NCI-H446 (cell line): Measurements from ENCODE around the gene LIN37.
A peak's percentile ranks its signal among the peaks of the same experiment; 100 is the strongest.
"Not testable (repeated sequence)": the region's sequence is repeated elsewhere in the genome, so short reads cannot be mapped to it uniquely, and the experiment has no call there.

Source experiments
- DNase-seq, 2 experiments: peaks; one replicate each; lab custom pipeline; 2025; lab: John Stamatoyannopoulos, UW

Gene LIN37

DNA sequence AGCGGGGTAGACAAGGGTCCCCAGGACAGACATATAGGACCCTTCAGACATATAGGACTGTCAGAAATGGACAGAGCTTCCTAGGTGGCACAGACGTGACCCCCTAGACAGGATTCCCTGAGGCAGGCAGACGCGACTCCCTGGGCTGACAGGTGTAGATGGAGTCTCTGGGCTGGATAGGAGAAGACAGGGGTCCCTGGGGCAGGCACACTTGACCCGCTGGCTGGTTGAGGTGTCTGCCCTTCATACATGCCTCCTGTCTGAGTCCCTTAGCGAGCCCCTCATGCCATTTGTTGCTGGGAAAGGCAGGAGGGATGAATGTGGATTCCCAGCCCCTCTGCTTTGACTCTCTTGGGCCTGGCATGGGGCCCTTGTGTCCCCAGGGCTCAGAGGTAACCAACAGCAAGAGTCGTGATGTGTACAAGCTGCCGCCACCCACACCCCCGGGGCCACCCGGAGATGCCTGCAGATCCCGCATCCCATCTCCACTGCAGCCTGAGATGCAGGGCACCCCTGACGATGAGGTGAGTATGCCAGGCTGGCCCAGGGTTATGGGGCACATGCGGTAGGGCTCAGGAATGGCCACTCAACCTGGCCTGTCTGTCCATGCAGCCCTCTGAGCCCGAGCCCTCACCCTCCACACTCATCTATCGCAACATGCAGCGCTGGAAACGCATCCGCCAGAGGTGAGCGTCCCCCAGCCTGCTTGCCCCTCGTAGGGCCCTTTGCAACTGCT lies 5.4 kb downstream of the LIN37 start:
- no peak for DNase-seq

DNA sequence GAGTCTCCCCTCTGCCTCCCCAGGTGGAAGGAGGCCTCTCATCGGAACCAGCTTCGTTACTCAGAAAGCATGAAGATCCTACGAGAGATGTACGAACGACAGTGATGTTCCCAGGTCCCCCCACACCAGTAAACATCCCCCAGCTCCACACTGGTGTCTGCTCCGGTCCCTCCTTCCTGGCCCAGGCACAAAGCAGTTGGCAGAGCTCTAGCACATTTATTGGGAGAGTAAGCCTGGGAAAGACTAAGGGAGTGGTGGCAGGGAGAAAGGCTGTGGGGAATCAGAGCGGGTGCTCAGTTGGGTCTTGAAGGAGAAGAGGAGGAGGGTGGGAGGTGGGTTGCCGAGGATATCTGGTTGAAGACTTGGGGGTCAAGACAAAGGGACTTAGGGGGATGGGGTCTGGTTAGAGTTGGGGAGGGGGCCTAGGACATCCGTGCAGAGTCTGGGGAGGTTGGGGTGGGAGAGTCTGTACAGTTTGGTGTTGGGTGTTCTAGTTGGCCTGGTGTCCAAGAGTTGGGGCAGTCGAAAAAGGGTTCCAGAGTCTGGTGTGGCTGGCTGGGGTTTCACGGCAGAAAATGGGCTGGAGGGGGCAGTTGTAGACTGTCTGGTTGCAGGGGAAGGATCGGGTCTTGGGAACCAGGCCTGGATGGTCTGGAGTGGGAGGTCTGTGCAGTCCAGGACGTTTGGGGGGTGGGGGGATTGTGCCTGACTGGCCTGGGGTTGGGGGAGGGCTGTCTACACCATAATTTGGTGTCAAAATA lies 6.2 kb downstream of the LIN37 start:
- no peak for DNase-seq

DNA sequence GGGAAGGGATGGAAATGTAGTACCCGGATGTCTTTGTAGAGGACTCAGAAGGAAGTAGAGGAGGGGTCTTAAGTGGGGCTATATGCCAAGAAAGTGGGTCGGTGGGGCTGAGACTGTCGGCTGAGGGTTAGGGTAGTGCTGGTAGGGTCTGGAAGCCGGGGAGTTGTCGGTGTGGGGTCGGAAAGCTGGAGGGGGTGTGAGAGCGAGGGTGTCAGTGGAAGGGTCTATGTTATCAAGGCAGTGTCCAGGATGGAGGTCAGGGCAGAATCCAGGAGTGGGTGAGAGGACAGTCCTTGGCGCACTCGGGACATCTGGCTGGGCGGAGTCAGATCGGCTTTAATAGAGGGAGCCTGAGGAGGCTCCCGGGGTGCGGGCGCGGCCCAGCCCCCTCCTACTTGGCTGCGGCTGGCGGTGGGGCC lies 6.8 kb downstream of the LIN37 start:
- DNase-seq: no peak

- no peak for DNase-seq
Observed at GRCh38 chr19:35755550-35756376, 7.4 kb downstream of the LIN37 start.

DNA sequence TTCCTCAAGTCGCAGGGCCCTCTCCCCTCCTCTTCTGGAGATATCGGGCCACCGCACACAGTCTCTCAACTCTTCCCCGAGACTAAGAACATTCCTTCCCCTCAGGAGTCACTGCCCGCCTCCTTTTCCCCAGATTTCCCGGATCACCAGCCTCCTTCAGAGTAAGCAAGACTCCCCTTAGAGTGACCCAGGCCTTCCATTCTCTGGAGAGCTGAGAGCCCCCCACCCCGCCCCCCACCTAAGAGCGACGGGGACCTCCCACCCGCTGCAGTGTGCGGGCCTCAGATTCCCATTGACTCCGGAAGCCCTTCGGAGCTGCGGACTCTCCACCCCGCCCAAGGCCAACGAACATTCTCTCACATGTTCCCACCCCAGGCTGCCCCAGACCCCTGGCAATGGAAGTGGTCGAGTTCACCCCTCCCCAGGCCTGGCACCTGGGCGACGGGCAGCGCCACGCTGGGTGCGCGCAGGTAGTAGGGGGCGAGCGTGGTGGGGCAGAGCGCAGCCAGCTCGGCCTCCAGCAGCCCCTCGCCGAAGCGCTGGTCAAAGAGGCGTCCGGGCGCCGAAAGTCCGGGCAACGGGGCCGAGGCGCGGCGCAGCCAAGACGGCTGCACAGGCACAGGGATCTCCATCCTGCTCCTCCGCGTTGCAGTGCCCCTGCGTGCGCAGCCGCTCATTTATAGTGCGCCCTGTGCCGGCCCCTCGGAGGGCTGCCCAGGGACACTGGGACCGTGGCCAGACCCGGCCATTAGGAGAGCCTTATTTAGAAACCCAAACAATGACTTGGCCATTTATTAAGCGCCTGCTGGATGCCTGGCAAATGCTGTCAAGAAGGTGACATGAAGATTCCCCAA lies 8.2 kb downstream of the LIN37 start, which contains the start of gene HSPB6:
Gene HSPB6, minus strand, starts transcription at position 653 of the 854 bp plus-strand sequence. Its CDS starts 21 bp downstream, at position 632.
- DNase-seq: no peak

- DNase-seq: peak; percentile 77 to 95
Observed at GRCh38 chr19:35757231-35757748, 8.9 kb downstream of the LIN37 start.

DNA sequence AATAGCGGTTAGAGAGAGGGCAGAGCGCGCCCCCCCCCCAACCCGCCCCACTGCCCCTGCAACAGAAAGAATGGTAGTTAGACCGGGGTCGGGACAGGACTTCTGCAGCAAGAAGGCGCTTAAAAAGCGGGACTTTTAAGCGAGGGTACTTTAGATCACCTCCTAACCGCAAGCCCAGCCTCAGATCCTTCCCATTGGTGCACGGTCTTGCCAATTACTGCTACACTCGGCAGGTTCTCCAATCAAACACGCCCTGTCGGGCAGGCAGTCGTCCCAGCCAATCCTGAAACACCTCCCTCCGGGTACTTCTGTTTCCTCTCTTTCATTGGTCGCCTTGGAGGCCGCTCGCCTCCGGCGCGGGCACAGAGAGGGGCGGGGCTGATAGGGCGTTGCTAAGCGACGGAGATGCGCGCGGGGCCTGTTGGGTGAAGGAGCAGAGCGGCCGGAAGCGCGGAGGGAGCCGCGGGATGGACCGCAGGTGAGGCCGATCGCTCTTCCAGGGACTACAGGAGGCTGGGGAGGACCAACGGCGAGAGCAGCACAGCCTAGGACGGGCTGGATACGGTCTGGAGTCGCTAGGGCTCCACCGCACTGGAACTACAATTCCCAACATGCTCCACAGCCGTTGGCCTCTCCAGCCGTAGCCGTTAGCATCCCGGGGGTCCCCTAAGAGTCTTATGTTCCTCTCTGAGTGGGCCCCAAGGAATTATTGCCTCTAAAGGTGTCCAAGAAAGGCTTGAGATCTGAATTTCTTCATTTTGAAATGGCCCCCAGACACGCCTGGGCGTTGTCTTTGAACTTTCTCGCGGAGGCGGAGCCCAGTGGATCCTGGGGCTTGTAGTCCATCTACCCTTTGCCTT lies 9.6 kb downstream of the LIN37 start, which contains the start of gene PROSER3:
Gene PROSER3, plus strand, starts transcription at position 428 of the 860 bp plus-strand sequence. Its CDS starts 40 bp downstream, at position 468.
- DNase-seq: peak; percentile 98 to 99

DNA sequence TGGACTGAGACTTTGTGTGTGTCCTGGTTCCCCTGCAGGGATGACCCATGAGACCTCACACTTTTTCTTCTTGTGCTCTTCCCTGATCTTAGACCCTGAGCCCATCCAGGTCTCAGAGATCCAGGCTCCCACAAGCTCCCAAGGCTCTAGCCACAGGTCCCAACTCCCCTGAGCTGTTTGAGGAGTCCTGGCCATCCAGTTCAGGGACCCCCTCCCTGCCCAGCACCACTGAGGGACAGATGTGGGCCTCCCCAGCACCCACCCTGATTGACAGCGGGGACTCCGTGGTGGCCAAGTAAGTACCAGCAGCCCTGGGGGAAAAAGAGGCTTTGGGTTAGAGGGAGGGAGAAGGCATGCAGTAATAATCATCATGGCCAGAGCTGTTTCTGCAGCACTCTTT lies 11.3 kb downstream of the LIN37 start:
- DNase-seq: no peak

DNA sequence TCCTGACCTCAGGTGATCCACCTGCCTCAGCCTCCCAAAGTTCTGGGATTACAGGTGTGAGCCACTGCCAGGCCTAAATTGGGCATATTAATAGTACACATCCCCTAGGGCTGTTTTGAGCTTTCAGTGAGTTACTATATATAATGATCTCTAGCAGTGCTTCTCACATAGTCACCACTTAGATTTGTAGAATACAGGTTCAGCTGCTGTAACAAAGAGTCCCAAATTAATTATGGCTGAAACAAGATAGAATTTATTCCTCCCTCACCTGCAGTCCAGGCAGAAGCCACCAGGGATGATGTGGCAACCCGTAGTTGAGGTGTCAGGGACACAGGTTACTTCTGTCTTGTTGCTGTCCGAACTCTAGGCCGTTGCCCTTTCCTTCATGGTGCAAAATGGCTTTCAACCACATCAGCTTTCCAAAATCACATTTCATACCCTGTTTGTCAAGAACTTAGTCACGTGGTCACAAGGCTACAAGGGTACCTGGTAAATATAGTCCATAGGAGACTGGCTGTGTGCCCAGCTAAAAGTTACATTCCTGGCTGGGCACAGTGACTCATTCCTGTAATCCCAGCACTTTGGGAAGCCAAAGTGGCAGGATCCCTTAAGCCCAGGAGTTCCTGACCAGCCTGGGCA lies 12.5 kb downstream of the LIN37 start:
- no peak for DNase-seq

DNA sequence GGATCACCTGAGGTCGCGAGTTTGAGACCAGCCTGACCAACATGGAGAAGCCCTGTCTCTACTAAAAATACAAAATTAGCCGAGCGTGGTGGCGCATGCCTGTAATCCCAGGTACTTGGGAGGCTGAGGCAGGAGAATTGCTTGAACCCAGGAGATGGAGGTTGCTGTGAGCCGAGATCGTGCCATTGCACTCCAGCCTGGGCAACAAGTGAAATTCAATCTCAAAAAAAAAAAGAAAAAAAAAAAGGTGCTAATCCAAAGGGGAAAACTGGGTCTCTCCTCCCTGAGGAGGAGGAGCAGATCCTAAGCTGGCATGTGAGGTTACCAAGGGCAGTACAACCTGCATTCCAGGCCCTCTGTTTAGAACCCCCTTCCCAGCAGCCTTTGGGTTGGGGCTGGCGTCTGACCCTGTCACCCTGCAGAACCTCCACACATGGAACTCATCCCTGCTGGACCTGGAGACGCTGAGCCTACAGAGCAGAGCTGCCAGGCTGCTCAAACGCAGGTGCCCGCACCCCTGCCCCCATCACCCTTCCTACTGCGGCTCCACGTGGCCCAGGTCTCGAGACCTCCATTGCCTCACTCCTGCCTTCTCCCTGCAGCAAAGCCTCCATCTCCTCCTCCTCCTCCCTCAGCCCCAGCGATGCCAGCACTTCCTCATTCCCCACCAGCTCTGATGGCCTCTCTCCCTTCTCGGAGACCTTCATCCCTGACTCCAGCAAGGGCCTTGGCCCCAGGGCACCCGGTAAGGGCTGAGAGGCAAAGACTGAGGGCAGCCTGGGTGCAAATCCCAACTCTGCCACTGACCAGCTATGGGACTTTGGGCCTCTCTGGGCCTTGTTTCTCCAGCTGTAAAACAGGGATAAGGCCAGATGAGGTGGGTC lies 16.3 kb downstream of the LIN37 start:
- no peak for DNase-seq

GRCh38 chr19:35766571-35767104 lies 18.3 kb downstream of the LIN37 start:
- DNase-seq: no peak

GRCh38 chr19:35767288-35768081 lies 19.1 kb downstream of the LIN37 start:
- no peak for DNase-seq

DNA sequence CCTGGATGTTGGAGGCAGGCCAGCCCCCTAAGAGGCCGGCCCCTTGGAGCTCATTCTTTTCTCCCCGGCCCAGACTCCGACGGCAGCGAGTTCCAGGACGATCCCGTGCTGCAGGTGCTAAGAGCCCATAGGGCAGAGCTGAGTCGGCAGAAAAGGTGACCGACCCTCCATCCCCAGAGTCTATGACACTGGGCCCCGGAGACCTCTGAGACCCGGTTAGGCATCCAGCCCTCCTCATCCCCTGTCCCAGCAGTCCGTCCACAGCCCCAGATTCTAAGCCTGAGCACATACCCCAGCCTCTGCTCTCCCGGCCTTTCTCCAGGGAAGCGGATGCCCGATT lies 19.7 kb downstream of the LIN37 start:
- no peak for DNase-seq

- not testable (repeated sequence) for DNase-seq
Observed at GRCh38 chr19:35772362-35772761, 24.0 kb downstream of the LIN37 start.

- no peak for DNase-seq
Observed at GRCh38 chr19:35773020-35773806, 24.8 kb downstream of the LIN37 start.

- DNase-seq: no peak
Observed at GRCh38 chr19:35774274-35775045, 26.1 kb downstream of the LIN37 start.
